IgD-negative memory B cell (primary cell): Measurements from ENCODE around the gene OR5B3. TPM values are rescaled to one million over a fixed set of nuclear protein-coding genes. Genes with fewer than 3 reads are reported as not detected.
"Not testable (repeated sequence)": the region's sequence is repeated elsewhere in the genome, so short reads cannot be mapped to it uniquely, and the experiment has no call there.

Experiments used
- H3K27ac Mint-ChIP-seq, 3 donors: one replicate each; pipeline ENCODE4 v1.8.0; 2020 to 2022; ENCODE audit warnings: mild to moderate bottlenecking in 3 of 3, mixed read lengths in 3 of 3, moderate library complexity in 1 of 3
- H3K27me3 Mint-ChIP-seq: one replicate; pipeline ENCODE4 v1.8.0; 2021; ENCODE audit warnings: mixed read lengths
- H3K36me3 Mint-ChIP-seq: one replicate; pipeline ENCODE4 v1.8.0; 2020; ENCODE audit warnings: mild to moderate bottlenecking, mixed read lengths
- H3K4me1 Mint-ChIP-seq, 3 donors: one replicate each; pipeline ENCODE4 v1.8.0; 2020 to 2022; ENCODE audit warnings: mixed read lengths in 3 of 3, mild to moderate bottlenecking in 1 of 3
- H3K4me3 Mint-ChIP-seq, 4 donors: one replicate each; pipeline ENCODE4 v1.8.0; 2020 to 2022; ENCODE audit warnings: mild to moderate bottlenecking in 4 of 4, mixed read lengths in 4 of 4, moderate library complexity in 3 of 4
- H3K9me3 Mint-ChIP-seq, 3 donors: one replicate each; pipeline ENCODE4 v1.8.0; 2020 to 2021; ENCODE audit warnings: mixed read lengths in 3 of 3, mild to moderate bottlenecking in 1 of 3
- polyA plus RNA-seq: library from polyadenylated mRNA; unstranded; fragments of 300-500 nt; fragmentation: Illumina TruSeq; gene quantifications from one replicate; pipeline ENCODE4 v1.2.3, GENCODE V29; 2021

OR5B3 gene
- not detected for polyA plus RNA-seq

GRCh38 chr11:58406774-58407173, at the start of gene OR5B3:
TSS of gene OR5B3 (minus strand) at chr11:58406874. CDS start at chr11:58403409, 3,465 bp downstream.
- Mint-ChIP-seq H3K36me3 (peaks cover 3% of the 10 kb centered on the region), H3K4me3 (no peak within 1 kb of the TSS), H3K27ac (no peak within 1 kb of the TSS), H3K27me3 (no peaks in the 10 kb centered on the region), H3K9me3 (peaks cover 10 to 36% (median 15%) of the 10 kb centered on the region in 3 donors), H3K4me1 (no peaks in the 10 kb centered on the region)

- Mint-ChIP-seq H3K36me3 (peaks cover 4% of the 10 kb centered on the region), H3K27ac (no peak overlapping the region), H3K27me3 (peaks cover 4% of the 10 kb centered on the region), H3K4me1 (no peaks in the 10 kb centered on the region), H3K9me3 (peaks cover 2 to 17% (median 6%) of the 10 kb centered on the region in 3 donors), H3K4me3 (no peak overlapping the region)
These were observed 44.9 kb upstream of the OR5B3 start for GRCh38 chr11:58451585-58451984.

- Mint-ChIP-seq H3K4me3 (no peak overlapping the region), H3K9me3 (peaks cover 2 to 21% (median 6%) of the 10 kb centered on the region in 3 donors), H3K27me3 (peaks cover 7% of the 10 kb centered on the region), H3K36me3 (peaks cover 2% of the 10 kb centered on the region), H3K4me1 (no peaks in the 10 kb centered on the region), H3K27ac (no peak overlapping the region)
These were observed 39.6 kb upstream of the OR5B3 start for GRCh38 chr11:58446294-58446693.

GRCh38 chr11:58444300-58444699, 37.6 kb upstream of the OR5B3 start:
- Mint-ChIP-seq H3K4me1 (no peaks in the 10 kb centered on the region), H3K9me3 (peaks cover 2 to 21% (median 7%) of the 10 kb centered on the region in 3 donors)

GRCh38 chr11:58442136-58442535, 35.5 kb upstream of the OR5B3 start, which contains the start of gene OR5B12:
TSS of gene OR5B12 (minus strand) at chr11:58442236. CDS start at chr11:58440151, 2,085 bp downstream.
- no peaks in the 10 kb centered on the region for H3K36me3 Mint-ChIP-seq
- H3K27ac Mint-ChIP-seq = no peak within 1 kb of the TSS
- peaks cover 7% of the 10 kb centered on the region for H3K27me3 Mint-ChIP-seq

More at GRCh38 chr11:58444300-58444699, 37.6 kb upstream of the OR5B3 start:
- peaks cover 7% of the 10 kb centered on the region for H3K27me3 Mint-ChIP-seq
- H3K27ac Mint-ChIP-seq = no peak overlapping the region
- H3K4me3 Mint-ChIP-seq = no peak overlapping the region
- peaks cover 2% of the 10 kb centered on the region for H3K36me3 Mint-ChIP-seq

GRCh38 chr11:58438486-58438885, 31.8 kb upstream of the OR5B3 start:
- Mint-ChIP-seq H3K4me3 (no peak overlapping the region), H3K4me1 (no peaks in the 10 kb centered on the region), H3K27ac (no peak overlapping the region), H3K9me3 (peaks cover 0 to 11% (median 0%) of the 10 kb centered on the region in 3 donors), H3K36me3 (no peaks in the 10 kb centered on the region), H3K27me3 (peaks cover 6% of the 10 kb centered on the region)

More at GRCh38 chr11:58442136-58442535, 35.5 kb upstream of the OR5B3 start, which contains the start of gene OR5B12:
- H3K9me3 Mint-ChIP-seq = peaks cover 0 to 8% (median 7%) of the 10 kb centered on the region in 3 donors
- no peak within 1 kb of the TSS for H3K4me3 Mint-ChIP-seq
- H3K4me1 Mint-ChIP-seq = no peaks in the 10 kb centered on the region

GRCh38 chr11:58434217-58434616, 27.5 kb upstream of the OR5B3 start:
- no peaks in the 10 kb centered on the region for H3K36me3 Mint-ChIP-seq
- H3K4me3 Mint-ChIP-seq = no peak overlapping the region
- peaks cover 2 to 11% (median 5%) of the 10 kb centered on the region in 3 donors for H3K9me3 Mint-ChIP-seq
- peaks cover 0 to 1% (median 0%) of the 10 kb centered on the region in 3 donors for H3K4me1 Mint-ChIP-seq
- no peak overlapping the region for H3K27ac Mint-ChIP-seq
- H3K27me3 Mint-ChIP-seq = peaks cover 3% of the 10 kb centered on the region

GRCh38 chr11:58433638-58434203, 27.0 kb upstream of the OR5B3 start:
- Mint-ChIP-seq H3K36me3 (no peaks in the 10 kb centered on the region), H3K27me3 (peaks cover under 1% of the 10 kb centered on the region), H3K27ac (no peak overlapping the region)

GRCh38 chr11:58429273-58429672, 22.6 kb upstream of the OR5B3 start:
- H3K9me3 Mint-ChIP-seq = peaks cover 2 to 21% (median 14%) of the 10 kb centered on the region in 3 donors
- H3K27me3 Mint-ChIP-seq = peaks cover 4% of the 10 kb centered on the region
- H3K4me3 Mint-ChIP-seq = no peak overlapping the region
- peaks cover 0 to 1% (median 0%) of the 10 kb centered on the region in 3 donors for H3K4me1 Mint-ChIP-seq
- no peaks in the 10 kb centered on the region for H3K36me3 Mint-ChIP-seq
- H3K27ac Mint-ChIP-seq = no peak overlapping the region

More at GRCh38 chr11:58433638-58434203, 27.0 kb upstream of the OR5B3 start:
- Mint-ChIP-seq H3K4me1 (peaks cover 0 to 1% (median 0%) of the 10 kb centered on the region in 3 donors), H3K9me3 (peaks cover 2 to 15% (median 10%) of the 10 kb centered on the region in 3 donors), H3K4me3 (no peak overlapping the region)

- Mint-ChIP-seq H3K36me3 (no peaks in the 10 kb centered on the region), H3K27ac (no peak within 1 kb of the TSS), H3K27me3 (peaks cover 6% of the 10 kb centered on the region), H3K9me3 (peaks cover 2 to 21% (median 14%) of the 10 kb centered on the region in 3 donors), H3K4me3 (no peak within 1 kb of the TSS), H3K4me1 (peaks cover 0 to under 1% (median 0%) of the 10 kb centered on the region in 3 donors)
These were observed 21.3 kb upstream of the OR5B3 start, which contains the start of gene OR5B2 for GRCh38 chr11:58428021-58428420. TSS of gene OR5B2 (minus strand) at chr11:58428121. CDS start at chr11:58423261, 4,860 bp downstream.

- H3K9me3 Mint-ChIP-seq, H3K27ac Mint-ChIP-seq, H3K27me3 Mint-ChIP-seq, H3K4me3 Mint-ChIP-seq, H3K36me3 Mint-ChIP-seq, H3K4me1 Mint-ChIP-seq: not testable (repeated sequence)
These were observed 7.1 kb downstream of the OR5B3 start for GRCh38 chr11:58399622-58400021.

GRCh38 chr11:58395581-58395980, 11.1 kb downstream of the OR5B3 start:
- no peak overlapping the region for H3K4me3 Mint-ChIP-seq
- H3K27me3 Mint-ChIP-seq = peaks cover 3% of the 10 kb centered on the region
- H3K36me3 Mint-ChIP-seq = no peaks in the 10 kb centered on the region
- H3K4me1 Mint-ChIP-seq = no peaks in the 10 kb centered on the region
- H3K27ac Mint-ChIP-seq = no peak overlapping the region
- peaks cover 3 to 8% (median 4%) of the 10 kb centered on the region in 3 donors for H3K9me3 Mint-ChIP-seq

GRCh38 chr11:58394195-58394594, 12.5 kb downstream of the OR5B3 start:
- Mint-ChIP-seq H3K36me3 (no peaks in the 10 kb centered on the region), H3K27me3 (peaks cover 3% of the 10 kb centered on the region), H3K4me3 (no peak overlapping the region), H3K9me3 (peaks cover 3 to 8% (median 4%) of the 10 kb centered on the region in 3 donors), H3K27ac (no peak overlapping the region), H3K4me1 (no peaks in the 10 kb centered on the region)

GRCh38 chr11:58392746-58393145, 13.9 kb downstream of the OR5B3 start:
- Mint-ChIP-seq H3K27ac (no peak overlapping the region), H3K4me1 (peaks cover 0 to 1% (median 0%) of the 10 kb centered on the region in 3 donors), H3K27me3 (peaks cover 3% of the 10 kb centered on the region), H3K9me3 (peaks cover 3 to 8% (median 4%) of the 10 kb centered on the region in 3 donors), H3K4me3 (no peak overlapping the region), H3K36me3 (no peaks in the 10 kb centered on the region)

GRCh38 chr11:58391879-58392278, 14.8 kb downstream of the OR5B3 start:
- H3K4me3 Mint-ChIP-seq = no peak overlapping the region
- H3K36me3 Mint-ChIP-seq = no peaks in the 10 kb centered on the region
- peaks cover 3% of the 10 kb centered on the region for H3K27me3 Mint-ChIP-seq

More at GRCh38 chr11:58391879-58392278, 14.8 kb downstream of the OR5B3 start:
- Mint-ChIP-seq H3K27ac (no peak overlapping the region), H3K4me1 (peaks cover 0 to 1% (median 0%) of the 10 kb centered on the region in 3 donors), H3K9me3 (peaks cover 3 to 8% (median 4%) of the 10 kb centered on the region in 3 donors)
